ENCODE measurements around the gene SLC66A2.
"Not testable (repeated sequence)": the region's sequence is repeated elsewhere in the genome, so short reads cannot be mapped to it uniquely, and the experiment has no call there.

Gene SLC66A2

GRCh38 chr18:79883461-79884293 is 67.8 kb downstream of the SLC66A2 start:
- no peak for DNase-seq (ENCODE audit: low read depth in 2 of 2)

GRCh38 chr18:79882522-79883241 is 68.8 kb downstream of the SLC66A2 start:
- no peak for DNase-seq (ENCODE audit: low read depth in 2 of 2)

GRCh38 chr18:79881695-79882094 is 69.8 kb downstream of the SLC66A2 start:
- no peak for DNase-seq (ENCODE audit: low read depth in 2 of 2)

GRCh38 chr18:79879566-79879965 is 71.9 kb downstream of the SLC66A2 start:
- no peak for DNase-seq (ENCODE audit: low read depth in 2 of 2)

- DNase-seq (ENCODE audit: low read depth in 2 of 2) = no peak
Observed at GRCh38 chr18:79878741-79879378, 72.6 kb downstream of the SLC66A2 start.

- not testable (repeated sequence) for DNase-seq (ENCODE audit: low read depth in 2 of 2)
Observed at GRCh38 chr18:79878246-79878645, 73.2 kb downstream of the SLC66A2 start.

GRCh38 chr18:79877163-79878091 is 74.0 kb downstream of the SLC66A2 start:
- DNase-seq (ENCODE audit: low read depth in 2 of 2) = no peak

- no peak for DNase-seq (ENCODE audit: low read depth in 2 of 2)
Observed at GRCh38 chr18:79876497-79876896, 75.0 kb downstream of the SLC66A2 start.

- no peak for DNase-seq (ENCODE audit: low read depth in 2 of 2)
Observed at GRCh38 chr18:79875931-79876461, 75.5 kb downstream of the SLC66A2 start.

- no peak for DNase-seq (ENCODE audit: low read depth in 2 of 2)
Observed at GRCh38 chr18:79875531-79875919, 75.9 kb downstream of the SLC66A2 start.

GRCh38 chr18:79874553-79875530 is 76.6 kb downstream of the SLC66A2 start:
- no peak for DNase-seq (ENCODE audit: low read depth in 2 of 2)

GRCh38 chr18:79873449-79874110 is 77.9 kb downstream of the SLC66A2 start:
- DNase-seq (ENCODE audit: low read depth in 2 of 2) = no peak

GRCh38 chr18:79872527-79873444 is 78.7 kb downstream of the SLC66A2 start:
- DNase-seq (ENCODE audit: low read depth in 2 of 2) = no peak

- no peak for DNase-seq (ENCODE audit: low read depth in 2 of 2)
Observed at GRCh38 chr18:79871481-79872091, 79.9 kb downstream of the SLC66A2 start.

- no peak for DNase-seq (ENCODE audit: low read depth in 2 of 2)
Observed at GRCh38 chr18:79871026-79871390, 80.4 kb downstream of the SLC66A2 start.

GRCh38 chr18:79870301-79871025 is 81.0 kb downstream of the SLC66A2 start:
- DNase-seq (ENCODE audit: low read depth in 2 of 2) = no peak

- DNase-seq (ENCODE audit: low read depth in 2 of 2) = no peak
Observed at GRCh38 chr18:79869591-79870300, 81.7 kb downstream of the SLC66A2 start.

Data from stimulated activated CD4-positive, alpha-beta T cell treated with anti-CD3 and anti-CD28 coated beads, Interleukin-12 subunit alpha, Interleukin-12 subunit beta, amount 100 ng/mL, for 24 hours (primary cell).